Peyer's patch (tissue), 4 donors: ENCODE measurements around the gene ICAM1.

Source experiments
- CTCF ChIP-seq, 6 experiments: fragments of 450-650 bp in 4 of 6; fragments of 200-600 bp in 2 of 6; sonication (generic) in 1 of 6; IDR thresholded peaks; one replicate each; pipeline ENCODE4 v1.5.1; 2017 to 2019; ENCODE audit warnings: antibody characterized with exemption in 6 of 6, mild to moderate bottlenecking in 3 of 6, moderate library complexity in 1 of 6
- POLR2A ChIP-seq, 2 donors: fragments of 450-650 bp; IDR thresholded peaks; one replicate each; pipeline ENCODE4 v1.5.1; 2017; ENCODE audit warnings: antibody characterized with exemption in 2 of 2, mild to moderate bottlenecking in 2 of 2, moderate library complexity in 2 of 2

- TF ChIP-seq POLR2A (IDR thresholded peaks at IDR 0.05), result no peak
- no peak for TF ChIP-seq CTCF (IDR thresholded peaks at IDR 0.05)
Observed at GRCh38 chr19:10277795-10278589, 7.1 kb downstream of the ICAM1 start.
